Peyer's patch (tissue), 4 donors: ENCODE data around the gene GNG7.

Experiments used
- CTCF ChIP-seq, 6 experiments: fragments of 450-650 bp in 4 of 6; fragments of 200-600 bp in 2 of 6; sonication (generic) in 1 of 6; IDR thresholded peaks; one replicate each; pipeline ENCODE4 v1.5.1; 2017 to 2019; ENCODE audit warnings: antibody characterized with exemption in 6 of 6, mild to moderate bottlenecking in 3 of 6, moderate library complexity in 1 of 6
- POLR2A ChIP-seq, 2 donors: fragments of 450-650 bp; IDR thresholded peaks; one replicate each; pipeline ENCODE4 v1.5.1; 2017; ENCODE audit warnings: antibody characterized with exemption in 2 of 2, mild to moderate bottlenecking in 2 of 2, moderate library complexity in 2 of 2

GRCh38 chr19:2604747-2605329 lies 97.7 kb downstream of the GNG7 start:
- TF ChIP-seq CTCF (IDR thresholded peaks at IDR 0.05) (no peak), POLR2A (IDR thresholded peaks at IDR 0.05) (no peak)
